K562 (cell line): Measurements from ENCODE around the gene HAUS7.

Source experiments
- BRCA1 ChIP-seq, 2 experiments: fragments of 450-650 bp in 1 of 2; sonication (generic) in 1 of 2; formaldehyde crosslinking in 1 of 2; IDR thresholded peaks; 2 replicates each; pipeline versions ENCODE4 v1.5.0 to v1.6.1; 2017 to 2020; ENCODE audit warnings: mild to moderate bottlenecking in 1 of 2, missing genetic modification reagents in 1 of 2
- EZH2 ChIP-seq: IDR thresholded peaks from 2 replicates; pipeline ENCODE4 v1.6.1; 2012; ENCODE audit warnings: low read depth, mild to moderate bottlenecking, inconsistent platforms, low read length, borderline replicate concordance
- FOXM1 ChIP-seq, 2 experiments: fragments of 450-650 bp in 1 of 2; sonication (generic) in 1 of 2; formaldehyde crosslinking in 1 of 2; IDR thresholded peaks; 2 replicates each; pipeline versions ENCODE4 v1.6.1 to v1.9.0; 2017 to 2022; ENCODE audit warnings: low read depth in 2 of 2, mild to moderate bottlenecking in 2 of 2, missing genetic modification reagents in 1 of 2, moderate library complexity in 1 of 2
- HMGN3 ChIP-seq: IDR thresholded peaks from 2 replicates; pipeline ENCODE4 v1.6.1; 2011; ENCODE audit warnings: borderline replicate concordance, low read depth, mild to moderate bottlenecking, mixed read lengths, low read length; ENCODE audit not compliant: insufficient read length; ENCODE audit errors: extremely low read depth

DNA sequence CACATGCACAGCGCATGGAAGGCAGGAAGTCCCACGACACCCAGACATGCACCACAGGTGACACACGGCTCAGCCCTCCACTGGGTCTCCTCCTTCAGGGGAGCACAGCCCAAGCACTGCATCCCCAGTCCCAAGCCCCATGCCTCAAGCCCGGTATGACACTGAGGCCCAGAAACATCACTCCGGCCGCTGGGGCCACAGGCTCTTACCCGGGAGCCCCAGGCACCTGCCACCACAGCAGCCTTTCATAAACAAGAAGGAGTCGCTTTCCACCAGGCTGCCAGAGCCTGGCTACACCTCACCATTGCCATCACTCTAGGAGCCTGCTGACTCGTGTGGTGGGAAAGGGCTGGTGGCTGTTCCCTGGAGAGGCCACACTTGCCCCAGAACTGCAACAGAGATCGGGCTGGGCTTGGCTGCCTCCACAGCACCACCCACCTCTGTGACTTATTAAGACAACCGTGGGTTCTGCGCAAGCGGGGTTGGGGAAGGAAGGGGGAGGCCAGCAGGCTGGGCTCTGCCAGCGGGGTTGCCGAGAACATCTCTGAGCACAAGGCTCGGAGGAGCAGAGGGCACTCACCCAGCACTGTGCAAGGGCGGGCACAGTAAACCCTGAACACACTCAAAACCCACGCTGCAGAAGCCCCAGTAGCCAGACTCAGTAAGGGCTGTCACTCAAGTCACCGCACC, 4.5 kb downstream of the HAUS7 start:
- no peak for TF ChIP-seq HMGN3
- no peak for TF ChIP-seq BRCA1 (IDR thresholded peaks at IDR 0.05)
- no peak for TF ChIP-seq BRCA1 (CRISPR knock-in tag; IDR thresholded peaks at IDR 0.05)
- no peak for TF ChIP-seq FOXM1 (IDR thresholded peaks at IDR 0.05; ENCODE audit: low read depth)
- TF ChIP-seq FOXM1 (CRISPR knock-in tag; IDR thresholded peaks at IDR 0.05; ENCODE audit: low read depth) = no peak
- no peak for TF ChIP-seq EZH2
